ENCODE results near the gene HMSD. TPM values are rescaled to one million over a fixed set of nuclear protein-coding genes. Genes with fewer than 3 reads are reported as not detected.
A peak's percentile ranks its signal among the peaks of the same experiment; 100 is the strongest.

Gene HMSD
- total and polyA plus RNA-seq, 2 of the 13 experiments (the other 11 are each of a cell fraction or from before 2014, with no cell fraction given) = not detected

DNA sequence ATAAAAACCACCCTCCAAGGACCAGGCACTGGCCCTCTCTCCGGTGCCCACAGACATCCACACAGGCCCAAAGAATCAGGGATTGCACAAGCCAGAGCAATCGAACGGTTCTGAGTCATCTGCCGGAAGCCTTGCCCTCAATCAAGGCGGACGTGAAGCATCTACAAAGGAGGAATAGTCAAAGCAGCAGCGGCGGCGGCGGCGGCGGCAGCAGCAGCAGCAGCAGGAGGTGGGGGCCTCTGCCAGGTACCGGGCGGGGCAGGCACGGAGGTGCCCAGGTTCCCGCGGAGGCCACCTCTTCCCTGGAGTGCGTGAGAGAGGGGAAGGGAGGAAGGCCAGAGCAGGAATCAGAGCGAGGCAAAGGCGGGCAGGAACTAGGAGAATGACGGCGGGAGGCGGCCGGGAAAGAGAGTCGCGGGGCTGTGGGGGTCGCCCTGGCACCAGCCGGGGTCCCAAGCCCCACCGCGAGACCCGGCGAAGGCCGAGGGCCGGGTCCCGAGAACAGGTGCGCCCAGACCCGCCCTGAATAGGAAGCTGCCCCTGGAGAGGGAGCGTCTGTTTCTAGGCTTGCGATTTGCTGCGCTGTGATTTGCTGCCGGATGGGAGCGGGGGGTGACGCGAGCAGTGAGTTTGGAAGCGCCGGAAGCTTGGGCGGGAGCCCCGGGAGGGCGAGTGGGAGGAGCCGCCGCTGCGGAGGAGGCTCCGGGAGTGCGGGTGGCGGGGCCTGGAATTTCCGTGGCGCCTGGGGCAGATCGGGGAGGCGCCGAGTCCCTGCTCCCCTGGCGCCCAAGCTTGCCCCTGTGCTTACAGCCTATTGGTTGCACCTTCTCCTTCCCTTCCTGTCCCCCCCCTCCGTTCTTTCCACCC lies 21.1 kb downstream of the HMSD start, which contains the start of gene SERPINB8 (continued):
- TF ChIP-seq, protein P1, sequence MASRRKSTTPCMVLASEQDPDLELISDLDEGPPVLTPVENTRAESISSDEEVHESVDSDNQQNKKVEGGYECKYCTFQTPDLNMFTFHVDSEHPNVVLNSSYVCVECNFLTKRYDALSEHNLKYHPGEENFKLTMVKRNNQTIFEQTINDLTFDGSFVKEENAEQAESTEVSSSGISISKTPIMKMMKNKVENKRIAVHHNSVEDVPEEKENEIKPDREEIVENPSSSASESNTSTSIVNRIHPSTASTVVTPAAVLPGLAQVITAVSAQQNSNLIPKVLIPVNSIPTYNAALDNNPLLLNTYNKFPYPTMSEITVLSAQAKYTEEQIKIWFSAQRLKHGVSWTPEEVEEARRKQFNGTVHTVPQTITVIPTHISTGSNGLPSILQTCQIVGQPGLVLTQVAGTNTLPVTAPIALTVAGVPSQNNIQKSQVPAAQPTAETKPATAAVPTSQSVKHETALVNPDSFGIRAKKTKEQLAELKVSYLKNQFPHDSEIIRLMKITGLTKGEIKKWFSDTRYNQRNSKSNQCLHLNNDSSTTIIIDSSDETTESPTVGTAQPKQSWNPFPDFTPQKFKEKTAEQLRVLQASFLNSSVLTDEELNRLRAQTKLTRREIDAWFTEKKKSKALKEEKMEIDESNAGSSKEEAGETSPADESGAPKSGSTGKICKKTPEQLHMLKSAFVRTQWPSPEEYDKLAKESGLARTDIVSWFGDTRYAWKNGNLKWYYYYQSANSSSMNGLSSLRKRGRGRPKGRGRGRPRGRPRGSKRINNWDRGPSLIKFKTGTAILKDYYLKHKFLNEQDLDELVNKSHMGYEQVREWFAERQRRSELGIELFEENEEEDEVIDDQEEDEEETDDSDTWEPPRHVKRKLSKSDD (CRISPR knock-in tag; IDR thresholded peaks at IDR 0.05; ENCODE audit: low read depth) = 0 out of 2 replicates have a peak, but pooled peaks have one; percentile 62
- no peak for TF ChIP-seq RFX1 (IDR thresholded peaks at IDR 0.05)
- no peak for TF ChIP-seq ZFP82 (CRISPR knock-in tag; IDR thresholded peaks at IDR 0.05; ENCODE audit: borderline replicate concordance)
- TF ChIP-seq, protein P2, sequence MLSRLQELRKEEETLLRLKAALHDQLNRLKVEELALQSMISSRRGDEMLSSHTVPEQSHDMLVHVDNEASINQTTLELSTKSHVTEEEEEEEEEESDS (CRISPR knock-in tag; IDR thresholded peaks at IDR 0.05; ENCODE audit: borderline replicate concordance) = no peak
- TF ChIP-seq MED1 (CRISPR knock-in tag; IDR thresholded peaks at IDR 0.05) = peak; percentile 30; the same call in 1 of the 2 replicates
- TF ChIP-seq FOXO1 (CRISPR knock-in tag; IDR thresholded peaks at IDR 0.05) = no peak
- TF ChIP-seq NR2C2 (CRISPR knock-in tag; IDR thresholded peaks at IDR 0.05; ENCODE audit: borderline replicate concordance) = peak; percentile 56
- no peak for TF ChIP-seq U2AF2 (IDR thresholded peaks at IDR 0.05; ENCODE audit: low read depth, low read length)
- TF ChIP-seq HOXD1 (CRISPR knock-in tag; IDR thresholded peaks at IDR 0.05) = peak; percentile 47; the same call in 1 of the 2 replicates
- no peak for TF ChIP-seq ZNF34 (CRISPR knock-in tag; IDR thresholded peaks at IDR 0.05; ENCODE audit: borderline replicate concordance)
- TF ChIP-seq, protein P3, sequence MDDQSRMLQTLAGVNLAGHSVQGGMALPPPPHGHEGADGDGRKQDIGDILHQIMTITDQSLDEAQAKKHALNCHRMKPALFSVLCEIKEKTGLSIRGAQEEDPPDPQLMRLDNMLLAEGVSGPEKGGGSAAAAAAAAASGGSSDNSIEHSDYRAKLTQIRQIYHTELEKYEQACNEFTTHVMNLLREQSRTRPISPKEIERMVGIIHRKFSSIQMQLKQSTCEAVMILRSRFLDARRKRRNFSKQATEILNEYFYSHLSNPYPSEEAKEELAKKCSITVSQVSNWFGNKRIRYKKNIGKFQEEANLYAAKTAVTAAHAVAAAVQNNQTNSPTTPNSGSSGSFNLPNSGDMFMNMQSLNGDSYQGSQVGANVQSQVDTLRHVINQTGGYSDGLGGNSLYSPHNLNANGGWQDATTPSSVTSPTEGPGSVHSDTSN (CRISPR knock-in tag; IDR thresholded peaks at IDR 0.05; ENCODE audit: borderline replicate concordance) = no peak
- no peak for TF ChIP-seq ZSCAN30 (CRISPR knock-in tag; IDR thresholded peaks at IDR 0.05)
- 0 out of 2 replicates have a peak, but pooled peaks have one; percentile 20 for TF ChIP-seq KDM3A (CRISPR knock-in tag; IDR thresholded peaks at IDR 0.05; ENCODE audit: low read depth)
- TF ChIP-seq SP2 (CRISPR knock-in tag; IDR thresholded peaks at IDR 0.05) = peak; percentile 58; the same call in 1 of the 2 replicates
- TF ChIP-seq ZSCAN12 (CRISPR knock-in tag; IDR thresholded peaks at IDR 0.05) = 0 out of 2 replicates have a peak, but pooled peaks have one; percentile 40
- peak; percentile 74 for TF ChIP-seq TEAD3 (CRISPR knock-in tag; optimal IDR thresholded peaks at IDR 0.05; ENCODE audit: borderline replicate concordance)
- TF ChIP-seq, protein P4, sequence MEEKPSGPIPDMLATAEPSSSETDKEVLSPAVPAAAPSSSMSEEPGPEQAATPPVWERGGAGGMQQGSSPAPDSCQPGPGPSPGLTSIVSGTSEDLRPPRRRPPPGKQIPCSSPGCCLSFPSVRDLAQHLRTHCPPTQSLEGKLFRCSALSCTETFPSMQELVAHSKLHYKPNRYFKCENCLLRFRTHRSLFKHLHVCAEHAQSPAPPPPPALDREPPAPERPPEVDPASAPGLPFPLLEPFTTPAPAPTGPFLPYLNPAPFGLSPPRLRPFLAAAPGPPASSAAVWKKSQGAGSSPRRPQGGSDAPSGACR (CRISPR knock-in tag; IDR thresholded peaks at IDR 0.05) = no peak
- peak; percentile 18; the same call in 1 of the 2 replicates for TF ChIP-seq GATAD1 (CRISPR knock-in tag; IDR thresholded peaks at IDR 0.05)
- no peak for TF ChIP-seq MAZ (IDR thresholded peaks at IDR 0.05; ENCODE audit: borderline replicate concordance, low read depth, low read length)
- peak; percentile 53 for TF ChIP-seq MAZ (CRISPR knock-in tag; IDR thresholded peaks at IDR 0.05; ENCODE audit: low read depth)
- TF ChIP-seq ZFX (CRISPR knock-in tag; IDR thresholded peaks at IDR 0.05; ENCODE audit: low read depth) = peak; percentile 65
- TF ChIP-seq, protein P5, sequence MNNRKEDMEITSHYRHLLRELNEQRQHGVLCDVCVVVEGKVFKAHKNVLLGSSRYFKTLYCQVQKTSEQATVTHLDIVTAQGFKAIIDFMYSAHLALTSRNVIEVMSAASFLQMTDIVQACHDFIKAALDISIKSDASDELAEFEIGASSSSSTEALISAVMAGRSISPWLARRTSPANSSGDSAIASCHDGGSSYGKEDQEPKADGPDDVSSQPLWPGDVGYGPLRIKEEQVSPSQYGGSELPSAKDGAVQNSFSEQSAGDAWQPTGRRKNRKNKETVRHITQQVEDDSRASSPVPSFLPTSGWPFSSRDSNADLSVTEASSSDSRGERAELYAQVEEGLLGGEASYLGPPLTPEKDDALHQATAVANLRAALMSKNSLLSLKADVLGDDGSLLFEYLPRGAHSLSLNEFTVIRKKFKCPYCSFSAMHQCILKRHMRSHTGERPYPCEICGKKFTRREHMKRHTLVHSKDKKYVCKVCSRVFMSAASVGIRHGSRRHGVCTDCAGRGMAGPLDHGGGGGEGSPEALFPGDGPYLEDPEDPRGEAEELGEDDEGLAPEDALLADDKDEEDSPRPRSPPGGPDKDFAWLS (CRISPR knock-in tag; IDR thresholded peaks at IDR 0.05; ENCODE audit: borderline replicate concordance) = no peak
